HG03039 (cell line): ENCODE results near the gene NLRC5.
A peak's percentile ranks its signal among the peaks of the same experiment; 100 is the strongest.
"Not testable (repeated sequence)": the region's sequence is repeated elsewhere in the genome, so short reads cannot be mapped to it uniquely, and the experiment has no call there.

Experiments used
- ATAC-seq: cut with Tn5 transposase; IDR thresholded peaks from one replicate; pipeline ENCODE4 v1.9.1; 2021; ENCODE audit warnings: mild to moderate bottlenecking, moderate library complexity; ENCODE audit not compliant: unreplicated experiment

Gene NLRC5

DNA sequence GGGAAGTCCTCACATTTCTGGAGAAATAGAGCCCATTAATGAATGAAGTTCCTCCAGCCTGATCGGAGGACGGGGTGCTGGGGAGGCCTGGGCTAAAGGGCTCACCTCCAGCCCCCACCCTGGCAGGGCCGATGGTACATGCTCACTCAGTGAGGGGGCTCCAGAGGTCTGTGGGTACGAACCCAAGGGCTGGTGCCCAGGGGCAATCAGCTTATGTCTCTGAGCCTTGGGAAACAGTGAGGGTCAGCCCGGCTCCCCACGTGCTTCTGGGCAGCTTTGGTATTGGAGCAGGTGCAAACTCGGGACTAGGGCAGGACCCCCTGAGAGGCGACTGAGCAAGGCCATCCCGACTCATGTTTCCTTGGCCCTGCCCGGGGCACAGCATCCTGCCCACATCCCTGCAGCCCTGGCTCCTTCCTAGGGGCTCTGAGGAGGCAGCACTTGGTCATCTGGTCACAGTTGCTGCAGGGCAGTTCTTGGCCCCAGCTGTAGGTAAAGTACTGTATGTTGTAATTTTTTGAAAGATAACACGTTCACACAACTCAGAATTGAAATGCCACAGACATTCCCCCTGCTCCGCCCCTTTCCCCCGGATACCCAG, 28.6 kb upstream of the NLRC5 start:
- ATAC-seq, result no peak

DNA sequence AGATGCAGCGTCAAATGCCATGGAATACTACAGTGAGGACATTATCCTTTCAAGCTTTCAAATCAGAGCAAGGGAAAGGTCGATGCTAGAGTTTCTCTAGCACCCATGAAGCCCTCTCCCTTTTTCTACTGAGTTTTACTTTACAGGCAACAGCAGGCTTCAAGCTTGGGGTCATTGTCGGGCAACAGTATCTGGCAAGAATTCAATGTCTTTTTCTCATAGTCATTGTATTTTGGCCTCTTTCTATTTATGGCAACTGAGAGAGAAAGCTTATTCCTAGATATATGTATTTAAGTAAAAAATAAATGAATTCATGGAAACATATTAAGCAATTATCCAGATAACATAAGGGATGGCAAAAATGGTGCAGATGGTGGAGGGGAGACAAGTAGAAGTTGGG, 28.0 kb upstream of the NLRC5 start:
- ATAC-seq, result no peak

DNA sequence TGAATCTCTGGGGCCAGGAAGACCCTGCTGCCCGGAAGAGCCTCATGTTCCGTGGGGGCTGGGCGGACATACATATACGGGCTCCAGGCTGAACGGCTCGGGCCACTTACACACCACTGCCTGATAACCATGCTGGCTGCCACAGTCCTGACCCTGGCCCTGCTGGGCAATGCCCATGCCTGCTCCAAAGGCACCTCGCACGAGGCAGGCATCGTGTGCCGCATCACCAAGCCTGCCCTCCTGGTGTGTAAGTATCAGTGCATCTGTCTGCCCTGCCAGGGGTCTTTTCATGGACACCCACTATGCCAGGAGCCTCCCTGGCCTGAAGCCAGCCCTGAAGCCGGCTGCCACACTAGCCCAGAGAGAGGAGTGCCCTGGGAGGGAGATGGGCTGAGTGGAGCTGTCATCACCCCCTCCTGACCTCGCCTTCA, 27.5 kb upstream of the NLRC5 start, which contains the start of gene CETP:
CETP (plus strand) TSS at position 100 of the 431 bp plus-strand sequence; CDS start at position 130, 30 bp downstream.
- no peak for ATAC-seq

DNA sequence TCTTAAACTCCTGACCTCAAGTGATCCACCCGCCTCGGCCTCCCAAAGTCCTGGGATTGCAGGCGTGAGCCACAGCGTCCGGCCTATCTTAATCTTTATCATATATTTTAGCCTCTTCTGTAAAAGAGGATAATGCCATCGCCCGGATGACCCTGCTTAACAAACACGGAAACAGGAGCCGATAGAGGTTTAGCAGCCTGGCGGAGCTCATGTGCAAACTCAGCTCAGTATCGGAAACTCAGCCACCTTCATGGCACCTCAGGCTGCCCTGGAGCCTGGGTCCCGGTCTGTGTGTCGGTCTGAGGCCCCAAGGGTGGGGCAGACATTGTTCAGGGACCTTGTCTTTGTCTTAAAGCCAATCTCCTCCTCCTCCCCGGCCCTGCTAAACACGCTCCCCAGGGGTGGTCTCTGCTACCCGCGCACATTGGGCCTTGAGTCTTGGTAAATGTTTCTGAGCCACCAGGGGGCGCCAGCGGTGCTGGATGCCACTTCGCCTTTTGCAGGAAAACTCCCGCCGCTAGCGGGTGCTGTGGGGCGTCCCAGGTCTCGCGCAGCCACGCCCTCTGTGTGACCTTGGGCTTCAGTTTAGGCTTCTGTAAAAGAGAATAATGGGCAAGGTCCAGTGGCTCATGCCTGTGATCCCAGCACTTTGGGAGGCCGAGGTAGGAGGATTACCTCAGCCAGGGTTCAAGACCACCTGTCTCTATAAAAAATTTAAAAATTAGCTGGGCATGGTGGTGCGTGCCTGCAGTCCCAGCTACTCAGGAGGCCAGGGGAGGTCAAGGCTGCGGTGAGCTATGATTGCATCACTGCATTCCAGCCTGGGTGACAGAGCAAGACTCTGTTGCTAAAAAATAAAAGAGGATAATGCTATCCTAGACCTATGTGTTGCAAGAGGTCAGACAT, 24.9 kb upstream of the NLRC5 start:
- peak; percentile 66 for ATAC-seq

DNA sequence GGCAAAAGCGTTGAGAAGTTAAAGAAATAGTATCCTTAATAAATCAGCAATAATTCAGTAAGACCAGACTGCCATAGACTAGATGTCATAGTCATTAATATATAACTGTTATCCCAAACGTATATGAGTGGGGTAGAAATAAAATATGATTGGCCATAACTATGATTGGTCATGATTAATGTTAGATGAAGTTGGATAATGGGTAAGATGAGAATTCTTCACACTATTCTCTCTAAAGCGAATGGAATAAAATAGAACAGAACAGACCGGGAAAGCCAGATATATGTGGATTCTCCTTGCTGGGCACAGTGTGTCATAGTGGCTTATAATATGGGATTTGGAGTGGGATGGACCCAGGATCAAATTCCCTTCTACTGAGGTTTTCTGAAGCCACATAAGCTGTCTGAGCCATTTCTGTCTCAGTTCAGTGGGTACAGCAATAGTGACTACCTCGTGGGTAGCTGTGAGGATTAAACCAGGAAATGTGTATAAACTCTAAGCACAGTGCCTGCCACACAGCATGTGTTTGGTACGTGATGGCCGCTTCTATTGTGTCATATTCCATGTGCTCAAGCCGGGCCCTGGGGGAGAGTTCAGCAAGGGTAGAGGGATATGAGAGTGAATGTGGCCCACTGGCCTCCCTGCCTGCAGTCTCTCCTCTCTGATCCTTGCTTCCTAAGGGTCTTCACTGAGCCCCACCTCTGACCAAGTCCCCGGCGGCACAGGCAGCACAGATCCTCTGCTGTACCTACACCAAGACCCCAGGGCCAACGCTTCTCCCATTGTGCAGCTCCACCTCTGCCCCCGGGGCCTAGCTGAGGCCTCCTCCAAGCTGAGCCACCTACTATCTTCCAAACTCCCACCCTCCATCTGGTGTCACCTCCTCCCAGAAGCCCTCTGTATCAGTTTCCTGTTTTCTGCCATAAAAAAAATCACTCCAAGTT, 23.9 kb upstream of the NLRC5 start:
- ATAC-seq, result no peak

DNA sequence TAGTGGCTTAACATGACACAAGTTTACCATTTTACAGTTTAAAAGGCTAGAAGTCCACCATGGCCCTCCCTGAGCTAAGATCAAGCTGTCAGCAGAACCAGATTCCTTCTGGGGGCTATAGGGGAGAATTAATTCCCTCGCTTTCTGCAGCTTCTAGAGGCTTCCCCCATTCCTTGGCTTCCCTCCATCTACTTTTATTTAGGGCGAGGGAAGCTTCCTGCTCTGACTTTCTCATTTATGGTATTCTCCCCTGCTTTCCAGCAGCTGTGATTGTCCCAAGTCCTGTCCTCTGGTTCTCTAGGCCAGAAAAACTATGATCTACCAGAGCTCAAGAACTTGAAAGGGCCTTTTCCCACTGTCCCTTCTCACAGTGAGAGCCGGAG, 23.3 kb upstream of the NLRC5 start:
- ATAC-seq, result no peak

DNA sequence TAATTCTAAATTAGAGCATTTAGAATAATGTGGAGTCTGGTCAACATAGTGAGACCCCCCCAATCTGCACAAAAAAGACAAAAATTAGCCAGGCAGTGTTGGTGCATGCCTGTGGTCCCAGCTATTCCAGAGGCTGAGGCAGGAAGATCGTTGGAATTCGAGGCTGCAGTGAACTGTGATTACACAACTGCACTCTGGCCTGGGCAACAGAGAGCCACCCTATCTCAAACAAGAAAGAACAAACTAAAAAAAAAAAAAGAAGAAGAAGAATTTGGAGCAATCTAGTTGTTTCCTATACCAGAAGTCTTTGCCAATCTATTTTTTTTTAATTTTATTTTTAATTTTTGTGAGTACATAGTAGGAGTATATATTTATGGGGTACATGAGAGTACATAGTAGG, 21.6 kb upstream of the NLRC5 start:
- no peak for ATAC-seq

DNA sequence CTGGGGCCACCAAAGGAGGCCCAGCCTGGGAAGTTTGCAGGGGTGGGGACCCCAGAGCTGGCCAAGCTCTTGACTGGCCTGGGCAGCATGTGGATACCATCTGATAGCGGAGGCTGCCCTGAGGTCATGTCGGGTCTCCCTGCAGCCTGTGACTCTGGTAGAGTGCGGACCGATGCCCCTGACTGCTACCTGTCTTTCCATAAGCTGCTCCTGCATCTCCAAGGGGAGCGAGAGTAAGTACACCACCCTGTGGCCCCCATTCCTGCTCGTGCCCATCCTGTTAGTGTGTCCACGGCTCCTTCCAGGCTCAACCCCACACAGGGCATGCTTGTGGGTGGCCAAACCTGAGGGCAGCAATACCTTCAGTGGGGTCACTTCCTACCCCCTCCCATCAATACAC, 19.6 kb upstream of the NLRC5 start:
- ATAC-seq, result no peak

DNA sequence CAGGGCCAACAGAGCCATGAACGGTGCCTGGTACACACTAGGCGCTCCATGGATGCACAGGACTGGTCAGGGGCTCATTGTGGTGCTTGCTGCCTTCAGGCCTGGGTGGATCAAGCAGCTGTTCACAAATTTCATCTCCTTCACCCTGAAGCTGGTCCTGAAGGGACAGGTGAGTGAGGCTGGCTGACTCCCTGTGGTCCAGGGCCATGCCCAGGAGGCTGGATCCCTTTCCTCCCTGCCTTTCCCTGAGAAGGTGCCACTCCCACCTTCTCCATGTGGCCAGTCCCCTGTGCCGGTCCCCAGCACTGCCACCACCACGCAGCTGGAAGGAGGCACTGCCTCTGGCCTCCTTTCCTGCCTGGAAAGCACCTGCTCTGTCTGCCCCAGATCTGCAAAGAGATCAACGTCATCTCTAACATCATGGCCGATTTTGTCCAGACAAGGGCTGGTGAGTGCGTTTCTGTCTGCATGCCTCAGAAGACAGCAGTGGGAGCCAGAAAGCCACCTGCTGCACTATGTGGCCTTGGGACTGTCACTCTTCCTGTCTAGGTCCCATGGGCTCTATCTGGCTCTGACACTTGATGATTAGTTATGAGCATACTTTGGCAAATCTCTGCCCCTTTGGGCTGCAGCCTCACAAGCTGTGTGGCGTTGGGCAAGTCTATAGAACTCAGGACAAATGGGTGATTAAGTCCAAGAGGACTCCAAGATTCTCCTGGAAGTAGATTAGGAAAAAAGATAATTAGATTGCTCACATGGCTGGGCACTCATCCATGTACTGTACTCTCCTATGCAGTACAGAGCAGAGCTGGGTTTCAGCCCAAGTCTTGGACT, 18.2 kb upstream of the NLRC5 start:
- ATAC-seq, result peak; percentile 49

DNA sequence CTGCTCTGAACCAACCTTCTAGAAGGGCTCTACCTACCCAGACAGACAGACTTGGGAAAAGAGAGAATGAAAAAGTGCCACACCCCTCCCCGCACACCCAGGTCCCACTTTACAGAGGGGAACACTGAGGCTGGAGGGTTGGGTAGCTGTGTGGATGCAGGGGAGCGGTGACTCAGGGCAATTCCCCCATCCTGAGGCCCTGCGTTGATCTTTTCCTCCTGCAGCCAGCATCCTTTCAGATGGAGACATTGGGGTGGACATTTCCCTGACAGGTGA, 17.7 kb upstream of the NLRC5 start:
- ATAC-seq, result no peak

DNA sequence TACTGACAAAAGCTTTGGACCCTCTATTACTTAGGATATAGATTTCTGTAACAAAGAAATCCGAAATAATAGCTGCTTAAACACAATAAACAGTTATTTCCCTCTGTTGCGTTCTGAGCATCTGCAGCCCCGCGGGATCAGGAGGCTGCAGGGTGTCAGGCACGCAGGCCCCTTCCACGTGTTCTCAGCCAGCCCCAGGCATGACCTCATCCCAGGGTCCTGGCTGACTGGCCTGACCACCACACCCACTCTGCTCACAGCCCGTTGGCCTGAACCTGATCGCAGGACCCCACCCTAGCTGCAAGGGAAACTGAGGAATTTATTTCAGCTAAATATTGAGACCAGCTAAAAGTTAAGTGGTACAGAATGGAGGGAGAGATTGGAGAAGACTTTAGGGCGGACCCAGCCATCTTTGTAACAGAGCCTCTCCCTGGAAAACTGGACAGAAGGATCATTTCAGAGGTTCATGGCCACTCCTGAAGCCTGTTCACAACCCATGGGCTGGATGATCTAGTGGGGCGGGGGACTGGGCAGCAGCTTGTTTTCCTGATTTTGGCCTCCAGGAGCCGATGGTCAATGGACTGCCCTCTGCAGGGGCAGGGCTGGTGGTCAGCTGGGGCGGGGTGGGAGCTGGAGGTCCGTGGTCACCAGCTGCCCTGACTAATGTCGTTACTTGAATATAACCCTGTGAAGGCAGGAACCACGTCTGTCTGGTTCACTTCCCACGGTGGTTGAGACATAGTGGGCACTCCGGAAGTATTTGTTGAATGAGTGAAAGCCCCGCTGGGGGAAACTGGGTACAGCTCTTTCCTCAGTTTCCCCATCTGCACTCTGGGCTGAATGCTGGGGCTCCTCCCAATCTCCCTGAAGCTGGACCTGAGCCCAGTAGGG, 16.7 kb upstream of the NLRC5 start:
- no peak for ATAC-seq

DNA sequence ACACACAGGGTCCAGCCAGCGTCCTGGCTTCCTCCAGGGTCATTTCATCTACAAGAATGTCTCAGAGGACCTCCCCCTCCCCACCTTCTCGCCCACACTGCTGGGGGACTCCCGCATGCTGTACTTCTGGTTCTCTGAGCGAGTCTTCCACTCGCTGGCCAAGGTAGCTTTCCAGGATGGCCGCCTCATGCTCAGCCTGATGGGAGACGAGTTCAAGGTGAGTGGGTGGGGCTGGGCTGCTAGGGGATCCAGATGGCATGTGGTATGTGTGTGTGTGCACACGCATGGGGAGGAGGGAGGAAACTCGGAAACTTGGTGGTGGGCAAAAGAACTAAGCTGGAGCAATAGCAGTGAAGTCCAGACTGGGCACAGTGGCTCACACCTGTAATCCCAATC, 16.1 kb upstream of the NLRC5 start:
- ATAC-seq, result no peak

DNA sequence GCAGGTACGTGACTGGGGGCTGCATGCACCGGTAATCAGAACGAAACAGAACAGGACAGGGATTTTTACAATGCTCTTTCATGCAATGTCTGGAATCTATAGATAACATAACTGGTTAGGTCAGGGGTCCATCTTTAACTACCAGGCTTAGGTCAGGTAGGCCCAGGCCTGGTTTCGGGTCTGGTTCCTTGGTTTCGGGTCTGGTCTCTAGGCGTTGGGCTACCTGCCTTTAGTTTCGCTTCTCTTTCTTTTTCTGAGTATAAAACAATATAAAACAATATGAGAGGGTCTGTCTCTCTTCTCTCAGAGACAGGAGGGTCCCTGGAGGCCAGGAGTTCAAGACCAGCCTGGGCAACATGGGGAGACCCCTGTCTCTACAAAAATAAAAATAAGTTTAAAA, 15.5 kb upstream of the NLRC5 start:
- not testable (repeated sequence) for ATAC-seq

DNA sequence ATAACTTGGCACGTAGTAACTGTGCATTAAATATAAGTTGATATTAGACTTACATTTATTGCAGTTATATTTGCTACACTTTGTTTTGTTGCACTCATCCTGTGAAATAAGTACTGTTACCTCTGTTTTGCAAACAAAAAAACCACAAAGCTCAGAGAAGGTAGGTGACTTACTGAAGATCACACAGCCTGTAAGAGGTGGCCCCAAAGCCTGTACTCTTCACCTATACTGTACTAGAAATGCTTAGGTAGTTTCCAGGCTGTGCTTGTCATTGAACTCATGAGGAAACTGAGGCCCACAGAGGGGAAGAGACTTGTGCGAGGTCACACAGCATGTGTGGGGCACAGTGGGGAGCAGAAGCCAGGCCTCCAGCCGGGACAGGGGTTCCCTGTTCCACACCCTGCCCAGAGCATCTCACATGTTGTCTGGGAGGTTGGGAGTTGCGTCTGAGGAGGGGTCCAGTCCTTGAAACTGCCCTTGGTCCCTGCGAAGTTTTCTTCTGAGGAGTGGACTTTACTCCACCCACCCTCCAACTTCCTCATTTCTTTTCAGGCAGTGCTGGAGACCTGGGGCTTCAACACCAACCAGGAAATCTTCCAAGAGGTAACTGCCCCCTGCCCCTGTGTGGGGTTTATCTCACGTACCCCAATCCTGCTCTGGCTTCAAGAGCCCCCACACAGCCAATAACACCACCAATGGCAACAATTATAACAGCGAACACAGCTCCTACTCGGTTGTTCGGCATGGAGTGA, 14.6 kb upstream of the NLRC5 start:
- no peak for ATAC-seq

DNA sequence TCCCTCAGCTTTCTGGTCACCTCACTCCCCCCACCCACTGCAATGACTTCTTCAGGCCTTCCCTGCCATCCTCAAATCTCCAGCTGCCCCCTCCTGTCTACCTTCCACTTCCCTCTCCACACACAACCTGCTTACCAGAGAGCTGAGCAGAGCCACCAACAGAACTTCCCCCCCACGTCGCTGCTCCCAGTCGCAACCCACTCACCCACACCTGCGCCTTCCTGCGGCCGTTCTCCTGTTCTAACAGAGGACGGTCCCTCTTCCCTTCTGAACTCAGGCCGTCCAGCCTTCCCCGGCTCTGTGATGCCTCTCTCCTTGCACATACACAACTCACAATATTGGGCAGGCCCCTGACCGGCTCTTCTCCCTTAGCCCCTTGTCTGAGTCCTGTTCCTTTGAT, 13.6 kb upstream of the NLRC5 start:
- ATAC-seq, result no peak

DNA sequence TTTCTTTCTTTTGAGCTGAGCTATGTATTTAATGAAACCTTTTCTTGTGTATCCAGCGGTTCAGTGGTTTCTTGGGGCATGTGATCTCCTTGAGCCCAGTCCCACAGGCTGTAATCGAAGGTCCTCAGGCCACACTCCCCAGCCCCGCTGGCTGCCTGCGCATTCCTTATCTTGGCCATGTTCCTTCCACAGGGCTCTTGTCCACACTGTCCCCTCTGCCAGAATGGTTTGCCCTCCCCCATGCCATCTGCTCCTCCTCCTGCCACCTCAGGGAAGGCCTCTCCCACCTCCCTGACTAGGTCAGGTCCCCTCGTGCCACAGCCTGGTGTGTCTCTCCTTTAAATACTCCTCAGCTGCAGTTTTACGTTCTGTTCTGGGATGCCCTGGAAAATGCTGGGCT, 12.1 kb upstream of the NLRC5 start:
- no peak for ATAC-seq

DNA sequence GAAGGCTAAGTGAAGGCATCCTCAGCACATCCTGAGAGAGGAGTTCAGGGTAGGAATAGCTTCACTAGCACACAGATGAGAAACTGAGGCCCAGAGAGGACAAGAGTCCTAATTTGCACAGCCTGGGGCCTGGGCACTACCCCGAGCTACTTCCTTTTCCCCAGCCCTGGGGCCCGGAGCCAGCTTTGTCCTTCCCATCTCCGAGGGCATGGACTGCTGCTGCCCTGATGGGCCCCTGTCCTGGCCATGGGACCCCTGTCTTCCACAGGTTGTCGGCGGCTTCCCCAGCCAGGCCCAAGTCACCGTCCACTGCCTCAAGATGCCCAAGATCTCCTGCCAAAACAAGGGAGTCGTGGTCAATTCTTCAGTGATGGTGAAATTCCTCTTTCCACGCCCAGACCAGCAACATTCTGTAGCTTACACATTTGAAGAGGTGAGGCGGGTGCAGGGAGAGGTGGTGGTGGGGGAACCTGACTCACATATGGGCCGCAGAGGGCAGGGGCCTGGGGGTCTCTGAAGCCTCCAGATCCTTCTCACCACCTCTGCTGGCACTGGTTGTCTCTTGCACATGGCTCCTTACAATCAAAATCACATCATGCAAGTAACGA, 11.4 kb upstream of the NLRC5 start:
- no peak for ATAC-seq

DNA sequence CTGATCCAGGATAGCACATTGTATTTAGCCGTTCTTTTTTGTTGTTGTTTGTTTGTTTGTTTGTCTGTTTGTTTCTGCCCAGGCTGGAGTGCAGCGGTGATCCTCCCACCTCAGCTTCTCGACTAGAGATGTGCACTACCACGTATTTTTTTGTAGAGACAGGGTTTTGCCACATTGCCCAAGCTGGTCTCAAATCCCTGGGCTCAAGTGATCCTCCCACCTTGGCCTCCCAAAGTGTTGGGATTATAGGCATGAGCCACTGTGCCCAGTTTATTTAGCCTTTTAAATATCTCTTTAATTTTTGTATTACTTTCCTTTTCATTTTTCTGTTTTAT, 9.2 kb upstream of the NLRC5 start:
- no peak for ATAC-seq
